ENCODE data around the gene PEX11B. TPM values are rescaled to one million over a fixed set of nuclear protein-coding genes. Genes with fewer than 3 reads are reported as not detected.

PEX11B gene
- polyA plus RNA-seq, 1 of the 3 experiments (the other 2 are of a cell fraction), result 26.1 TPM

GRCh38 chr1:145960468-145961108 lies 42.1 kb upstream of the PEX11B start (continued):
- no peak for TF ChIP-seq ZBTB33 (IDR thresholded peaks at IDR 0.05; ENCODE audit: borderline replicate concordance, low read depth)
- TF ChIP-seq ELF1 (IDR thresholded peaks at IDR 0.05), result peak; percentile 32; the same call in 1 of the 2 replicates
- no peak for TF ChIP-seq GABPA (IDR thresholded peaks at IDR 0.05; ENCODE audit: low read depth)
- TF ChIP-seq FOXM1 (IDR thresholded peaks at IDR 0.05; ENCODE audit: low read depth), result no peak
- peak; percentile 55; the same call in 1 of the 2 replicates for TF ChIP-seq MXI1 (IDR thresholded peaks at IDR 0.05; ENCODE audit: low read depth, low read length)
- TF ChIP-seq NFIC (IDR thresholded peaks at IDR 0.05; ENCODE audit: borderline replicate concordance), result no peak

GRCh38 chr1:145959957-145960467 lies 41.5 kb upstream of the PEX11B start:
- Histone ChIP-seq H3K36me3 (replicated peaks in 1 of 2; ENCODE audit: control insufficient read depth in 1 of 2, insufficient read depth in 2 of 2, low read length in 1 of 2) (no peaks in the 10 kb centered on the region), H3K9me2 (no peaks in the 10 kb centered on the region), H3K4me2 (peak overlapping the region; percentile 95; the same call in 1 of the 2 replicates), H3F3A (replicated peaks; ENCODE audit: insufficient read depth) (peaks cover 42% of the 10 kb centered on the region), H3K9ac (no peak overlapping the region), H3K27ac (ENCODE audit: low read depth in 2 of 2, low read length in 1 of 2) (peak overlapping the region in 1 of 2 experiments; percentile 95; a peak in 3 of 4 replicates), H3K4me1 (ENCODE audit: control insufficient read depth in 1 of 2, insufficient read depth in 2 of 2, low read depth in 1 of 2, low read length in 1 of 2) (peaks cover 38 to 62% of the 10 kb centered on the region in 2 experiments), H2AFZ (ENCODE audit: low read depth) (no peak overlapping the region), H3K9me3 (no peaks in the 10 kb centered on the region), H3K4me3 (ENCODE audit: low read depth in 2 of 2, low read length in 1 of 2) (peak overlapping the region; percentile 69 to 76; a peak in 3 of 4 replicates), H4K20me1 (ENCODE audit: insufficient read depth) (no peaks in the 10 kb centered on the region; the same call in 1 of the 2 replicates), H3K79me2 (ENCODE audit: insufficient read depth) (peaks cover 24% of the 10 kb centered on the region), H3K27me3 (ENCODE audit: insufficient read depth) (no peaks in the 10 kb centered on the region)
- WGBS (ENCODE audit: low lambda C conversion rate), result 18% methylated on average over 12 of the region's 12 CpGs
- TF ChIP-seq SIN3A (IDR thresholded peaks at IDR 0.05; ENCODE audit: borderline replicate concordance, low read depth, low read length) (no peak), GABPA (IDR thresholded peaks at IDR 0.05; ENCODE audit: low read depth) (no peak), REST (IDR thresholded peaks at IDR 0.05; ENCODE audit: low read depth, low read length) (no peak), SMC3 (IDR thresholded peaks at IDR 0.05; ENCODE audit: low read depth, low read length) (no peak), JUND (IDR thresholded peaks at IDR 0.05) (no peak), MXI1 (IDR thresholded peaks at IDR 0.05; ENCODE audit: low read depth, low read length) (no peak)
- POLR2A ChIA-PET, result interaction anchor here (1.2 to 1.6 kb wide), 2 partner anchors 33 to 101 kb away, joined by 5 to 7 read pairs; partner anchors contain the start of genes PIAS3 and RBM8A
- no peak for DNase-seq
- CTCF ChIA-PET, result interaction anchor here (1.0 to 2.3 kb wide), 5 partner anchors 17 to 115 kb away, joined by 3 to 9 read pairs (median 4); partner anchors contain the start of gene NUDT17
